GM18505 (cell line): Measurements from ENCODE around the gene CCDC57.
"Not testable (repeated sequence)": the region's sequence is repeated elsewhere in the genome, so short reads cannot be mapped to it uniquely, and the experiment has no call there.

Source experiments
- ATAC-seq: cut with Tn5 transposase; IDR thresholded peaks from one replicate; pipeline ENCODE4 v1.9.1; 2021; ENCODE audit not compliant: unreplicated experiment
- POLR2A ChIP-seq: IDR thresholded peaks from 4 replicates; pipeline ENCODE4 v1.6.1; 2011; ENCODE audit warnings: borderline replicate concordance; ENCODE audit not compliant: insufficient read depth, insufficient read length; ENCODE audit errors: extremely low read depth

Gene CCDC57

GRCh38 chr17:82202981-82203380 lies 9.7 kb downstream of the CCDC57 start:
- ATAC-seq, result no peak
- TF ChIP-seq POLR2A, result no peak

- no peak for ATAC-seq
- no peak for TF ChIP-seq POLR2A
These were observed 11.1 kb downstream of the CCDC57 start for GRCh38 chr17:82201498-82201910.

- ATAC-seq, result no peak
- TF ChIP-seq POLR2A, result no peak
These were observed 11.7 kb downstream of the CCDC57 start for GRCh38 chr17:82200743-82201497.

GRCh38 chr17:82200135-82200534 lies 12.5 kb downstream of the CCDC57 start:
- ATAC-seq, result no peak
- TF ChIP-seq POLR2A, result no peak

GRCh38 chr17:82199496-82199895 lies 13.1 kb downstream of the CCDC57 start:
- no peak for TF ChIP-seq POLR2A
- ATAC-seq, result no peak

- TF ChIP-seq POLR2A, result no peak
- no peak for ATAC-seq
These were observed 14.6 kb downstream of the CCDC57 start for GRCh38 chr17:82198092-82198491.

GRCh38 chr17:82195675-82196672 lies 16.7 kb downstream of the CCDC57 start:
- no peak for ATAC-seq
- no peak for TF ChIP-seq POLR2A

GRCh38 chr17:82194765-82195164 lies 17.9 kb downstream of the CCDC57 start:
- no peak for TF ChIP-seq POLR2A
- ATAC-seq, result no peak

GRCh38 chr17:82193520-82194220 lies 19.0 kb downstream of the CCDC57 start:
- ATAC-seq, result no peak
- no peak for TF ChIP-seq POLR2A

GRCh38 chr17:82193050-82193449 lies 19.6 kb downstream of the CCDC57 start:
- not testable (repeated sequence) for ATAC-seq

GRCh38 chr17:82188001-82188961 lies 24.4 kb downstream of the CCDC57 start:
- TF ChIP-seq POLR2A, result no peak
- ATAC-seq, result no peak

GRCh38 chr17:82187500-82187899 lies 25.1 kb downstream of the CCDC57 start:
- no peak for TF ChIP-seq POLR2A
- no peak for ATAC-seq
